SJSA1 (cell line): ENCODE results near the gene TYW1B. TPM values are rescaled to one million over a fixed set of nuclear protein-coding genes. Genes with fewer than 3 reads are reported as not detected.
"Not testable (repeated sequence)": the region's sequence is repeated elsewhere in the genome, so short reads cannot be mapped to it uniquely, and the experiment has no call there.

Experiments used
- DNase-seq, 2 experiments: peaks; one replicate each; pipeline ENCODE4 v3.0.0-alpha.2; 2015 to 2020; ENCODE audit warnings: low spot score in 2 of 2, low read depth in 1 of 2
- H3K27ac ChIP-seq: fragments of 250-450 bp; sonication (Bioruptor Pico); 2 replicates; pipeline ENCODE4 v1.5.1; 2020; ENCODE audit warnings: mild to moderate bottlenecking, moderate library complexity
- H3K27me3 ChIP-seq: fragments of 250-450 bp; sonication (Bioruptor Pico); replicated peaks from 2 replicates; pipeline ENCODE4 v1.5.1; 2020; ENCODE audit warnings: mild to moderate bottlenecking, moderate library complexity
- H3K36me3 ChIP-seq: fragments of 250-450 bp; sonication (Bioruptor Pico); 2 replicates; pipeline ENCODE4 v1.5.1; 2020; ENCODE audit warnings: mild to moderate bottlenecking
- H3K4me1 ChIP-seq: fragments of 250-450 bp; sonication (Bioruptor Pico); replicated peaks from 2 replicates; pipeline ENCODE4 v1.6.1; 2021; ENCODE audit warnings: mild to moderate bottlenecking
- H3K4me3 ChIP-seq: fragments of 250-450 bp; sonication (Bioruptor Pico); 2 replicates; pipeline ENCODE4 v1.5.1; 2020; ENCODE audit warnings: mild to moderate bottlenecking
- H3K9me3 ChIP-seq: fragments of 250-450 bp; sonication (Bioruptor Pico); replicated peaks from 2 replicates; pipeline ENCODE4 v1.5.1; 2020; ENCODE audit warnings: mild to moderate bottlenecking
- total RNA-seq: library from RNA; depleted of rRNA; stranded (reverse); fragments of >200 nt; shearing (Covaris generic); gene quantifications from 2 replicates; pipeline ENCODE4 v1.2.3, GENCODE V29; 2014

The TYW1B gene
- total RNA-seq, 1 experiment from 2014 or later = 4.5 TPM

DNA sequence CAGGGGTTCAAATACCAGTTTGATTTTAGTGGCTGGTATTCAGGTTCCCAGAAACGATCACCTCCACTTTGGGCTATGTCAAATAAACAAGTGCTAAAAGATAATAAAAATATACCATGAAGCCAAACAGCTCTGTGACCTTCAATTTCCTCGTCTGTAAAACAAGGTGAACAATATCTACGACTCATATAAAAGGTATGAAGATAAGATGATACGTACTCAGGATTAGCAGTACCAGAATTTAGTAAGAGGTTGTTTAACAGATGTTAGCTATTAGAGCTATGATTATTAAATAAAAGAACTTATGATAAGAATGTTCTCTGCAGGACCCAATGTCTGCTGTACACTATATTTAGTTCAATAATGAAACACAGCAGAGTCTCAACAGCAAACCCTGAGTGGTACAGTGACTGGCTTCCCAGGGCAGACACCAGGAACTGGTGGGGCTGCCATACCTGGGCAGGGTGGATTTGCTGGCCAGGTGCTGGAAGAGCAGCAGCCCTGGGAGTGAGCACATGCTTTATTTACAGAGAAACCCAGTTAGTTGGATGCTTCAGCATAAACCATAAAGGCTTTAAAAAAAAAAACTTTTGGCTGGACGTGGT, 151.8 kb downstream of the TYW1B start:
- not testable (repeated sequence) for DNase-seq, H3K4me3 ChIP-seq

DNA sequence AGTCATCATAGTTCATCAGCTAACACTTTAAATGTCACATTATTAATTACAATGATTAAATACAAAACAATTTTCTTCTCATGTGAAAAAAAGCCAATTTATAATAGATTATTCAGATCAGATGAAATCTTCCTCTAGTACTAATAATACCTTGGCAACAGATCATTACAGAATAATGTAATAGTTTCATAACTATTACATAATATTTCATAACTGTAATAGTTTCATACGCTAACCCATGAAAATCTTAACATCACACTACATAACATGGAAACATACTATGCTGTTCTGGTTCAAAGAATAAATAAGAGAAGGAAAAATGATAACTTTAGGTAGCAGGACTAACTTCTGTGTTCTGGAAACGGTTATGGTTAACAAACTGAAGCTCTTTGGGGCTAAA, 152.3 kb downstream of the TYW1B start:
- not testable (repeated sequence) for H3K4me1 ChIP-seq, H3K27ac ChIP-seq, DNase-seq

More for the DNA sequence above, 151.8 kb downstream of the TYW1B start:
- H3K9me3 ChIP-seq, H3K27ac ChIP-seq, H3K36me3 ChIP-seq, H3K27me3 ChIP-seq, H3K4me1 ChIP-seq: not testable (repeated sequence)

DNA sequence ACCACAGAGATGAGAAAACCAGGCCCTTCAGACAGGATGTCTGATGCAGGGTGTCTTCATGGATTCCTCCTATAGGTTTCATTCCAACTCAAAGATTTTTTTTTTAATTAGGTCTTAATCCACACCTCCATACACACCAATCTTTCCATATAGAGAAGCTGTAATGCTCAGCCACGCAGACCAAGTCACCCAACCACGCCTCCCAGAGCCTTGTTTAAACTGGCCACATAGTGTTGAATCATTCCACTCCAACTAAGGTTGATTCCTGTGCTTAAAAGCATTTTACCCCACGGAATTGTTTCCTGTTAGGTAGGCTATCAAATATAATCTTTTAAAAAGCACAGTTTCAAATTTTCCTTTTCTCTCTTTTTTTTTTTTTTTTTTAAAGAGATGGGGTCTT, 153.6 kb downstream of the TYW1B start:
- Histone ChIP-seq H3K4me3 (no peak overlapping the region), H3K27me3 (no peaks in the 10 kb centered on the region), H3K9me3 (no peaks in the 10 kb centered on the region), H3K4me1 (no peaks in the 10 kb centered on the region), H3K36me3 (no peaks in the 10 kb centered on the region), H3K27ac (no peak overlapping the region)
- DNase-seq = no peak

More for the DNA sequence above, 152.3 kb downstream of the TYW1B start:
- not testable (repeated sequence) for H3K4me3 ChIP-seq, H3K27me3 ChIP-seq, H3K9me3 ChIP-seq, H3K36me3 ChIP-seq

DNA sequence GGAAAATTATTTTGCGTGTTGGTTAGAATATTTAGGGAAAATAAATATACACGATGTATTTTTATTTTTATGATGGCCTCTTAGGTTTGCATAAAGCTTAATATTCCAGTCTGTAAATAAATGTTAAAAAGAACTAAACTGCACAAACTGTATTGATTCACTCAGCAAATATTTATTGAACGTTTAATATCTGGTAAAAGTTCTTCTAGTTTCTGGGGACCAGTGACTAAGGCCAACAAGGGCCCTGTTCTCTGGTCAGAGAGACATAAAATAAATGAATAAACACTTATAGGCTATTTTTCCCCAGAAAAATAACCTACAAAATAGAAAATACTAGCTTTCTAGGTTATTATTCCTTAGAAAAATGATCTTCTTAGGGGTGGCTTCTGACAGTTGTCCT, 157.2 kb downstream of the TYW1B start:
- not testable (repeated sequence) for H3K4me3 ChIP-seq, H3K4me1 ChIP-seq, H3K27me3 ChIP-seq, H3K36me3 ChIP-seq, H3K27ac ChIP-seq, DNase-seq, H3K9me3 ChIP-seq

DNA sequence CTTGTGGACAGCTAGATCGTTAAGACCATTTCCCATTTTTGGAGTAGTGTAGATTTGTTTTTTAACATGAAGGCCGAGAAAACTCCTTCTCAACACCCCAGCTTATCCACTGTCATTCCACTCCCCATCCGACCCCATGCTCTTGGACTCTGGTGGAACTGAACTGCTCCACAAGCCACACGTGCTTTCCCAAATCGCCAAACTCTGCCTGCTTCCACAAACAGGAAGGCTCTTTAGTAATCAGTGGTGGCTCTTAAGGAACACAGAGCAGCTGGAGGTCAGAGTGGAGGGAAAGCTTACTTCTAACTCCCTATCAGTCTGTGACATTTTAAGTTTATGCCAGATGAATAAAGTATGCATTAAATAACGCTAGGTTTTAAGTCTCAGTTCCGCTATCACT, 159.6 kb downstream of the TYW1B start:
- not testable (repeated sequence) for H3K4me1 ChIP-seq, H3K27ac ChIP-seq, H3K36me3 ChIP-seq, DNase-seq, H3K9me3 ChIP-seq, H3K4me3 ChIP-seq, H3K27me3 ChIP-seq

DNA sequence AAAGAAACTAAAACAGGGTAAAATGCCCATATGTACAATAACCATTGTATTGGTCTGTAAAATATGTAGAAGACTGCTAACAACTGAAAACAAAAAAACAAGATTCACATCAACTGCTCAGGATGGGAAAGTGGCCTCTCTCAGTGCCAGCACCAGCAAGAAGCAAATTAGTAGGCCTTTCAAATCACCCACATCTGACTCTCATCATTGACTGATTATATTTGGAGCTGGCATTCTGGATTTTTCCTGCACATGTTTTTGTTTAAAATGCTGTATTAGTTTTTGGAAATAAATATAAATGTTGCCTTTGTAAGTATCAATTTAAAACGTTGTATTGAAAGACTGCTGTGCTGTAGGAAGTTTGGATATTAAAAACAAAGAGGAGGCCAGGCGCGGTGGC, 161.0 kb downstream of the TYW1B start:
- H3K4me1 ChIP-seq, DNase-seq, H3K27ac ChIP-seq, H3K27me3 ChIP-seq, H3K4me3 ChIP-seq, H3K36me3 ChIP-seq, H3K9me3 ChIP-seq: not testable (repeated sequence)

DNA sequence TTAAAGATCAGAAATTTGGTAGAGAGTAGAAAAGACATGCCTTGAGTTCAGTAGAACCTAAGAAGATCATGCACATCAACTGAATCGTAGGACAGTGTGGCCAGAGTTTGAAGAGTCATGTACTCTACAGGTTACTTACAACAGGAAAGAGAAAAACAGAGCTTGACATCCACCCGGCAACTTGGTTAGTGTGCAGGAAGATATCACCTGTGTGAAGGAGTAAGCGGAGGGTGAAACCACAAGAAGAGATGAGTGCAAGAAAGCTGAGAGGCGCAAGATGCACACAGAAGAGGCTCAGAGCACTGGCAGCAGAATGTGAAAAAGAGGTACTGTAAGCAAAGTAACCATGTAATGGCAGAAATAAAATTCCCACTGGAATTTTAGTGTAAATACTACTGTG, 179.4 kb downstream of the TYW1B start:
- H3K27me3 ChIP-seq, DNase-seq, H3K36me3 ChIP-seq, H3K4me1 ChIP-seq, H3K9me3 ChIP-seq, H3K4me3 ChIP-seq, H3K27ac ChIP-seq: not testable (repeated sequence)

DNA sequence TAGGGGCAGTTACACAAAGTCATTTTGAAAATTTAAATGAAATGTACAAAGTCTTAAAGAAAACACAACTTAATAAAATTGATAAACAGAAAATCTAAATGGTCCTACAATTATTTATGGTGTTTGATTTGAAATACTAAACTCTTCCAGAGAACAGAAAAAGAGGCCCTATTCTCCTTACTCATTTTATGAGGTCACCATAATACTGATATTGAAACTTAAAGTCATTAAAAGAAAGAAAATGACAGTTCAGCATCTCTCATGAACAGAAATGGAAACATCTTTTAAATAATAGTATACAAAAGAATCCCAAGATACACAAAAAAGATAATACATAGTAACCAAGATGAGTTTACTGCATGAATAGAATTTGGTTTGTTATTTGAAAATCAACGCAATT, 184.3 kb downstream of the TYW1B start:
- H3K4me1 ChIP-seq, H3K36me3 ChIP-seq, H3K27ac ChIP-seq, DNase-seq, H3K9me3 ChIP-seq, H3K27me3 ChIP-seq, H3K4me3 ChIP-seq: not testable (repeated sequence)

DNA sequence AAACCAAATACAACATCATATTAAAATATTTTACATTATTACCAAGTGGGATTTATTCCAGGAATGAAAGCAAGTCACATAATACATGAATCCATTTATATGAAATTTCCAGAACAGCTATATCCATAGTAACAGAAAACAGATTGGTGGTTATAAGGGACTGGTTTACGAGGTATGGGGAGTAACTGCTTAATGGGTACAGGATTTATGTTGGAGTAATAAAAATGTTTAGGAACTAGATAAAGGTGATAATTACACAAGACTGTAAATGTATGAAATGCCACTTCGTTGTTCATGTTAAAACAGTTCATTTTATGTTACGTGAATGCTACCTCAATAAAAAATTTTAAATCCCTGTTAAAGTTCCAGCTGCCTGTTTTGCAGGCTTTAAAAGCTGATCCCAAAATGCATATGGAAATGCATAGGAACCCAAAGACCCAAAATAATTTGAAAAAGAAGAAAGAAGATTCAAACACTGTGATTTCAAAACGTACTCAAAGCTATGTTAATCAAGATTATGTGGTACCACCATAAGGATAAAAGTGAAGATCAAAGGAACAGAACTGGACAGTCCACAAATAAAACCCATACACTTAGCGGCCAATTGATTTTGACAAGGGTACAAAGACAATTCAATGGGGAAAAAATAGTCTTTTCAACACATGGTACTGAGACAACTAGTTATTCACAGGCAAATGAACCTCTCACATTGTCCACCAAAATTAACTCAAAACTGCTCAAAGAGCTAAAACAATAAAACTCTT, 186.3 kb downstream of the TYW1B start:
- DNase-seq = not testable (repeated sequence)

DNA sequence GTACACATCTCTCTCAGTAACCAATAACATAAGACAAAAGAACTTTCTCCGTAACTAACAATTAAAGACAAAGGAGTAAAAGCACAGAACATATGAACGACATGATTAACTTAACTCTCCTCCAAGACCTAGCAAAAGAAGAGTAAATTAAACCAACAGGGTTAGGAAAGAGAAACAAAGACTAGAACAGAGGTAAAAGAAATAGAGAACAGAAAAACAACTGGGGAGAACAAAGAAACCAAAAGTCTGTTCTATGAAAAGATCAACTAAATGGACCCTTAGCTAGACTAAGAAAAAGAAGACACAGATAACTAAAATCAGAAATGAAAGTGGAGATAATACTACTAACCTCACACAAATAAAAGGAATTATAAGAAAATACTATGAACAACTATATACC, 187.3 kb downstream of the TYW1B start:
- H3K9me3 ChIP-seq, H3K27ac ChIP-seq, H3K27me3 ChIP-seq, H3K4me1 ChIP-seq, H3K4me3 ChIP-seq, H3K36me3 ChIP-seq, DNase-seq: not testable (repeated sequence)

More for the DNA sequence above, 186.3 kb downstream of the TYW1B start:
- not testable (repeated sequence) for H3K36me3 ChIP-seq, H3K27me3 ChIP-seq, H3K9me3 ChIP-seq, H3K4me1 ChIP-seq, H3K27ac ChIP-seq, H3K4me3 ChIP-seq

DNA sequence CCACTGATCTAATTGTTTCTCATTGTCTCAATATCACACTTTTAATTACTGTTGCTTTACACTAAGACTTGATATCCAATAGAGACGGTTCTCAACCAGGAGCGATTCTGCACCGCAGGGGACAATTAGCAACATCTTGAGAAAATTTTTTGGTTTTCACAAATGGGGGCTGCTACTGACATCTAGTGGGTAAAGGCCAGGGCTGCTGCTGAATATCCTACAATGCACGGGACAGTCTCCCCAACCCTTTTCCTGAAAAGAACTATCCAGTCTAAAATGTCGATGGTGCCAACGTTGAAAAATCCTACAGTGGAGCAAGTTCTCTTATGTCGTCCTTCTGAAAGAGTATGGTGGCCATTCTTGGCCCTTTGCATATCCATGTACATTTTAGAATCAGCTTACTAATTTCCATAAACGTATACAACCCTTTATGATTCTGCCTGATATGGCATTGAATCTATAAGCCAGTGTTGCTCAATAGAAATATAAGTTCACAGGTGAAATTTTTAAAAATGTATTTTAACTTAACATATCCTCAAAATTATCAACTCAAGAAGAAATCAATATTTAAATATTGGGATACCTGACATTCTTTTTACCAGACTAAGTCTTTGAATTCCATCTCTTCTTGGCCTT, 192.6 kb downstream of the TYW1B start:
- not testable (repeated sequence) for DNase-seq, H3K27me3 ChIP-seq, H3K36me3 ChIP-seq, H3K4me1 ChIP-seq, H3K4me3 ChIP-seq, H3K27ac ChIP-seq, H3K9me3 ChIP-seq

DNA sequence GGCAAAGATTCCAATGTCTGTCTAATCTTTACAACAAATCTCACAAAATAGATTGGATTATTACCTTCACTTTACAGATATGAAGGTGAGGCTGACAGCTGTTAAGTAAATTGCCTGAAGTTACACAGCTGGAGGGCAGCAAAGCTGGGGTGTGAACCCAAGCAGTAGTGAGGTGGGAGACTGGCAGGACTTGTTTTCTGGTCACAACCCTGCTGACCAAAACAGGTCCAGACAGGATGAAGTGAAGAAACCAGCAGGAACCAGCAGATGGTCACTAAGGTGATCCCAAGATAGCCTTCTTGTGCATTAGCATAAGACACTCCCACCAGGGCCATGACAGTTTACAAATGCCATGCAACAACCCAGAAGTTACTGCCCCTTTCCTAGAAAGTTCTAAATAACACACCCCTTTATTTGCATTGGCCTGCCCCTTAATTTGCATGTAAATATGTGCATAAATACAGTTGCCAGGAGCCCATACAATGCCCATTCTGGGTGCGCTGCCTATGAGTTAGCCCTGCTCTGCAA, 195.2 kb downstream of the TYW1B start:
- DNase-seq, H3K27ac ChIP-seq: not testable (repeated sequence)

DNA sequence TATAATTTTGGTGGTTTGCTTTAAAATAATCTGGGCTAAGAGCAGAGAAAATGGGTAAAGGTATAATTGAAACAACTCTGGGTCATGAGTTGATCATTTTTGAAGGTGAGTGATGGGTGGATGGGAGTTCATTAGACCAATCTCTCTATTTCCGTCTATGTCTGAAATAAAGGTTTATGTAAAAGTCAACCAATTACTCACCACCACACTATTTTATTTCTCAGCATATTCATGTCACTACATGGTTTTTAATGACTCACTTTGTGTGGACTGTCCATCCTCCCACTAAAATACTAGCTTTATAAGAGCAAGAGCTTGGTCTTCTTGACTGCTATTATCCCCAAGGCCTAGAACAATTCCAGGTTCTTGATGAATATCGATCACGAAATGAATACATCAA, 199.6 kb downstream of the TYW1B start:
- H3K36me3 ChIP-seq, H3K9me3 ChIP-seq, H3K4me1 ChIP-seq, H3K27me3 ChIP-seq, DNase-seq, H3K4me3 ChIP-seq, H3K27ac ChIP-seq: not testable (repeated sequence)

More for the DNA sequence above, 195.2 kb downstream of the TYW1B start:
- H3K36me3 ChIP-seq, H3K4me3 ChIP-seq, H3K27me3 ChIP-seq, H3K4me1 ChIP-seq, H3K9me3 ChIP-seq: not testable (repeated sequence)

DNA sequence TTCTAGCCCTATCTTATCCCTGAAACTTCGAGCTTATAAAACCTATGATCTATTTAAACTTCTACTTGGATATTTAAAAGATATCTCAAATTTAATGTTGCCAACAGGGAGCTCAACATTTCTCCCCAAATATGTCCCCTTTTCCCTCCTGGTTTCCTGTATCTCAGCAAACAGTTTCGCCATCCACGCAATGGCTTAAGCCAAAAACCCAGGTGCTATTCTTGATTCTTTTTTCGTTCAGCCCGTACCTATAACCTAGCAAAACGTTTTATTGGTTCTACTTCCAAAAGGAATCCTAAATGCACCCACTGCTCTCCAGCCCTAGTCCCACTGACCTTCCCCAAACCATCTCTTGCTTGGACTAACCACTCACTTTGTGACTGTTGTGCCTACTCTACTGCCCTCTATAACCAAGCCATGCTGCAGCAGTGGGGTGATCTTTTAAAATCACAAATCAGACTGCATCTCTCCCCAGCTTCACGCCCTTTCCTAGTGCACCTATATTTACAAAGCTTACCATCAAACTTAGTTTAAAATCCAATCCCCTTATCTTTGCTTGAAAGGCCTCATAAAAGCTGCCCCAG, 201.5 kb downstream of the TYW1B start:
- not testable (repeated sequence) for DNase-seq, H3K4me1 ChIP-seq, H3K9me3 ChIP-seq, H3K27ac ChIP-seq, H3K27me3 ChIP-seq, H3K4me3 ChIP-seq, H3K36me3 ChIP-seq
